Panc1 (cell line): ENCODE results near the gene GFRA1. TPM values are rescaled to one million over a fixed set of nuclear protein-coding genes. Genes with fewer than 3 reads are reported as not detected.

Source experiments
- ATAC-seq: fragments of 200-7000 bp; cut with Tn5 transposase; 2 replicates; pipeline ENCODE4 v1.9.1; 2020; ENCODE audit warnings: mild to moderate bottlenecking, moderate library complexity
- BruUV-seq: library from RNA; stranded (reverse); fragments of 400-500 nt; replicated peaks from 2 replicates; lab custom pipeline; 2021; lab: Mats Ljungman, UMichigan
- CTCF ChIA-PET: fragments of 300-600 bp; sonication (Branson Sonifier 250); formaldehyde crosslinking; loops from one replicate; lab custom pipeline; 2022; ENCODE audit warnings: antibody characterized with exemption; lab: Charles Lee
- POLR2A ChIA-PET: fragments of 300-600 bp; sonication (Branson Sonifier 250); formaldehyde crosslinking; loops from one replicate; lab custom pipeline; 2022; ENCODE audit warnings: antibody characterized with exemption; lab: Charles Lee
- DNase-seq: peaks from one replicate; pipeline ENCODE4 v3.0.0-alpha.2; 2010; ENCODE audit warnings: low read depth, low spot score
- H3K27ac ChIP-seq: 2 replicates; pipeline ENCODE4 v1.5.1; 2011; ENCODE audit warnings: mild to moderate bottlenecking, low read length, inconsistent platforms
- H3K27me3 ChIP-seq: fragments of 200-500 bp; sonication (Bioruptor generic); 2 replicates; pipeline ENCODE4 v1.6.0; 2014; ENCODE audit warnings: low read length, inconsistent platforms; ENCODE audit not compliant: control insufficient read depth, insufficient read depth
- H3K36me3 ChIP-seq: fragments of 200-500 bp; sonication (Bioruptor generic); 2 replicates; pipeline ENCODE4 v1.5.1; 2014; ENCODE audit warnings: inconsistent platforms, mild to moderate bottlenecking, low read length, moderate library complexity; ENCODE audit not compliant: control insufficient read depth, insufficient read depth
- H3K4me1 ChIP-seq: 2 replicates; pipeline ENCODE4 v1.5.1; 2011; ENCODE audit warnings: inconsistent platforms, mild to moderate bottlenecking, low read length, moderate library complexity; ENCODE audit not compliant: control insufficient read depth, insufficient read depth
- H3K4me3 ChIP-seq, 2 experiments: 2 replicates each; pipeline ENCODE4 v1.5.1; 2011 to 2012; ENCODE audit warnings: low read depth in 2 of 2, low read length in 2 of 2, mild to moderate bottlenecking in 2 of 2, inconsistent platforms in 1 of 2, moderate library complexity in 1 of 2
- H3K9me3 ChIP-seq: fragments of 200-500 bp; sonication (Bioruptor generic); 2 replicates; pipeline ENCODE4 v1.5.1; 2014; ENCODE audit warnings: low read depth, mild to moderate bottlenecking, inconsistent platforms, low read length, moderate library complexity; ENCODE audit not compliant: control insufficient read depth, insufficient read depth
- CTCF ChIP-seq: fragments of 450-650 bp; IDR thresholded peaks from 2 replicates; pipeline ENCODE4 v1.5.1; 2017; ENCODE audit warnings: mild to moderate bottlenecking
- POLR2AphosphoS5 ChIP-seq: IDR thresholded peaks from 2 replicates; pipeline ENCODE4 v1.6.1; 2012; ENCODE audit warnings: mild to moderate bottlenecking, low read depth, low read length, moderate library complexity
- REST ChIP-seq, 2 experiments: IDR thresholded peaks; 2 replicates each; pipeline ENCODE4 v1.6.1; 2011 to 2012; ENCODE audit warnings: low read depth in 2 of 2, control low read depth in 1 of 2, low read length in 1 of 2, mild to moderate bottlenecking in 1 of 2, moderate library complexity in 1 of 2; ENCODE audit not compliant: insufficient read depth in 1 of 2
- SIN3A ChIP-seq: IDR thresholded peaks from 2 replicates; pipeline ENCODE4 v1.6.1; 2012; ENCODE audit warnings: low read depth, mild to moderate bottlenecking, low read length, moderate library complexity, borderline replicate concordance; ENCODE audit not compliant: insufficient read depth
- TCF7L2 ChIP-seq: IDR thresholded peaks from 2 replicates; pipeline ENCODE4 v1.6.1; 2011; ENCODE audit warnings: mild to moderate bottlenecking, low read depth, low read length, inconsistent platforms
- in situ Hi-C: cut with HindIII; loops from 2 replicates; pipeline ENCODE4 v1.10.0; 2016; ENCODE audit warnings: low sequenced_read_pairs, low pct_unique_long_range_greater_than_20kb
- intact Hi-C: fragments of 100-400 bp; cut with micrococcal nuclease; formaldehyde crosslinking; loops from one replicate; pipeline ENCODE4 v1.10.0; 2022; ENCODE audit not compliant: unreplicated experiment
- total RNA-seq: library from RNA; stranded (reverse); gene quantifications from one replicate; pipeline ENCODE4 v1.2.1, GENCODE V29; 2021; ENCODE audit not compliant: unreplicated experiment

GFRA1 gene
- total RNA-seq, 1 experiment from 2014 or later = 0.10 TPM

- Histone ChIP-seq H3K9me3 (no peaks in the 10 kb centered on the region), H3K27ac (no peak overlapping the region), H3K36me3 (no peaks in the 10 kb centered on the region), H3K4me3 (no peak overlapping the region), H3K27me3 (0 out of 2 replicates have a peak, but pooled peaks cover 2% of the 10 kb centered on the region), H3K4me1 (no peaks in the 10 kb centered on the region)
- intact Hi-C loops = no loop called here
- ChIA-PET CTCF (no interaction called here), POLR2A (no interaction called here)
- BruUV-seq = no TSS peak
- ATAC-seq = no peak
- in situ Hi-C loops = no loop called here
- TF ChIP-seq CTCF (no peak), REST (IDR thresholded peaks at IDR 0.05; ENCODE audit: insufficient read depth in 1 of 2, low read depth in 2 of 2, low read length in 1 of 2) (no peak), SIN3A (no peak), POLR2AphosphoS5 (no peak), TCF7L2 (no peak)
- no peak for DNase-seq
Measured at GRCh38 chr10:116215651-116216050, 57.4 kb downstream of the GFRA1 start.

- Histone ChIP-seq H3K36me3 (no peaks in the 10 kb centered on the region), H3K9me3 (no peaks in the 10 kb centered on the region), H3K4me1 (no peaks in the 10 kb centered on the region), H3K27ac (no peak overlapping the region), H3K4me3 (no peak overlapping the region), H3K27me3 (peaks cover 6% of the 10 kb centered on the region)
- no peak for TF ChIP-seq TCF7L2
- no TSS peak for BruUV-seq
- ChIA-PET CTCF (no interaction called here), POLR2A (no interaction called here)
- no peak for ATAC-seq
- DNase-seq = no peak
- in situ Hi-C loops (no loop called here), intact Hi-C loops (no loop called here)
Measured at GRCh38 chr10:116211682-116212081, 61.3 kb downstream of the GFRA1 start.

- H3K4me3 ChIP-seq = no peak overlapping the region
- no peaks in the 10 kb centered on the region for H3K4me1 ChIP-seq
- ChIA-PET CTCF (no interaction called here), POLR2A (no interaction called here)
- in situ Hi-C loops = no loop called here
- no peak overlapping the region for H3K27ac ChIP-seq
- H3K27me3 ChIP-seq = peaks cover 6% of the 10 kb centered on the region
- BruUV-seq = no TSS peak
- TF ChIP-seq POLR2AphosphoS5 (no peak), TCF7L2 (no peak), REST (IDR thresholded peaks at IDR 0.05; ENCODE audit: insufficient read depth in 1 of 2, low read depth in 2 of 2, low read length in 1 of 2) (no peak), SIN3A (no peak), CTCF (no peak)
- no peaks in the 10 kb centered on the region for H3K36me3 ChIP-seq
- intact Hi-C loops = no loop called here
- H3K9me3 ChIP-seq = no peaks in the 10 kb centered on the region
- DNase-seq (no peak), ATAC-seq (no peak)
Measured at GRCh38 chr10:116210588-116211346, 62.2 kb downstream of the GFRA1 start.
